NCI-H1930 (cell line): ENCODE measurements around the gene CD164L2.
A peak's percentile ranks its signal among the peaks of the same experiment; 100 is the strongest.

Source experiments
- DNase-seq, 2 experiments: peaks; one replicate each; lab custom pipeline; 2025; lab: John Stamatoyannopoulos, UW

CD164L2 gene

DNA sequence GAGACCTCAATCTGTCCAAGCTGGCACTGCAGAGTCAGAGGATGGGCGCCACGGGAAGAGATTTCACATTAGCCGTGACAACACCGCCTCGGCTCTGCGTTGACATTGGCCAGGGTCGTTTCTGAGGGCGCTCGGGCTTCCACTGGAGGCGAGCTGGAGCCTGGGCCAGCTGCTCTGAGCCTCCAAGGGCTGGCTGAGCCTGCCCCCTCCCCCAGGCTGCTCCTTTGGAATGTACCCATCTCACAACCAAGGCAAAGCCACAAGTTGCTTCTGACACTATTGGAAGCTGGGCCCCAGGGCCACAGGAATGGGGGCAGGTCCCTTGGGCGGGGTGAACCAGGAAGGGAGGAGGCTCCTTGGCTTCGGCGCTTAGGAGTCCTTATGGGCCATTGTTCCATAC, 21.9 kb upstream of the CD164L2 start:
- DNase-seq: no peak

DNA sequence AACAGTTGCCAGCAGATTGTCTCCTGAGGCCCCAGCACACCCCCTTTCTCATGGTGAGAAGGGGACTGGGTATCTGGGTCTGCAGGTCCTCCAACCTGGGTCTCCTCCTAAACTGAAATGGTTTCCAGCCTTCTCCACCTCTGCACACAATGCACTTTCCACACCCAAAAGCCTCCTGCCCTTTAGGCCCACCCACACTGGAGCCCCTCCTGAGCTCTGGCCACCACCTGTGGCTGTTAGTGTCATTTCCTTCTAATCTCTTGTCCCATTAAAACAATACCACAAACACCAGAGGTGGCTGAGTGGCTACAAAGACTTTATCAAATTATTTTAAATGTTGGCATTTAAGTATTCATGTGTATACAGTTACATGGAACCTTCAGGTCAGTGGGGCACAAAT, 20.8 kb upstream of the CD164L2 start:
- DNase-seq: no peak

DNA sequence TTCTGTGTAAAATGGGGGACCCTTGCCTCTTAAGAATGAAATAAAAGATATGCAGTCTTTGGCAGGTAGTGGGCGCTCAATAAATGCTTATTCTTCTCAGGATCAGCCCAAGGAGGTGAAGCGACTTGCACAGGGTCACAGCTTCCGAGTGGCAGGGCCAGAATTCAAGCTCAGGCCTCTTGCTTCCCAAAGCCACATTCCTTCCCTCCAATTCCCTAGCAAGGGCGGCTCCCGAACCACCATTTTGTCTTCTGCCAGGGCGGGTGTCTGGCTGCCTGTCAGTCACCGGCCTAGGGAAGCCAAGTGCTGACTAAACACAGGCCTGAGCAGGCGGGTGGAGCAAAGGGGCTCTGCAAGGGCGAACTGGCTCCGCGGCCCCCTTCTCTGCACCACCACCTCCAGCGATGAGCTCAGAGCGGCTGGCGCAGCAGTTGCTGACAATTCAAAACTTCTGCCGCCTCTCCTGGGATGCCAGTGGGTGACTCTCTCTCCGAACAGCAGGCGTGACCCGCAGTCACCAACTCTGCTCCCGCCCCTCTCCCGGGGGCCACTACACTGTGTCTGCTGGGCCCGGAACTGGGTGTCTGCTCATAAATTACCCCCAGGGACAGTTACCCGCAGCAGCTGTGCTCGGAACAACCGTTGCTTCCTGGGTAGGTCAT, 20.1 kb upstream of the CD164L2 start:
- no peak for DNase-seq

DNA sequence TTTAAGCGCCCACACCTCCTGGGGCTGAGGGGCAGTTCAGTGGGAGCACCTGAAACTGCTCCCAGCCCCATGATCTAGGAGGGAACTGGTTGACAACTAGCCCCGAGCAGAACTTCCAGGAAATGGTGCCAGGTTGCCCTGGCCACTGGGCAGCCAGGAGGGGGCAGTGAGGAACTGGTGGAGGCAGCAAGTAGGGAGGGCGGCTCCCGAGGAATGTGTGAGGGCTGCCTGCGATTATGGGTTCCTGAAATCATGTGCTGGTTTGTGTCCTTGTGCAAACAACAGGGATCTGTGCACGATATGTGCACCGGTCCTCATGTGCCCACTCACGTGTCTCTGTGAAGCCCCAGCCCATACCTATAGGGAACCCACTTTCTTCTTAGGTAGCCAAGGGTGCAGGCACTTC, 19.2 kb upstream of the CD164L2 start:
- DNase-seq: no peak

DNA sequence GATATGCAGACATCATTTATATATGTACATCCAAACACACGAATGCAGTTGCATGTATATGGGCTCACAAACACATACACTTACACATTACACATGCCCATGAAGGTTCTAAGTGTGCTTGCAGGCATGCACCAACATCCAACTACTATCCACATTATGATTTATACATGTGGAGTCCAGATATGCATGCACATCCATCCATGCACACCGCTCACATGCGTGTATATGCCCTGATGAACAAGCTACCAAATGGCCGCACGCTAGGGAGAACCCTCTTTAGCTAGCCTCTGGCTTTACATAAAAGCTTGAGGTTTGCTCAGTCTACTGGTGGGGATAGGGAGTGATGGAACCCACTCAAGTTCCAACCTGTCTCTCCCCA, 17.8 kb upstream of the CD164L2 start:
- no peak for DNase-seq

DNA sequence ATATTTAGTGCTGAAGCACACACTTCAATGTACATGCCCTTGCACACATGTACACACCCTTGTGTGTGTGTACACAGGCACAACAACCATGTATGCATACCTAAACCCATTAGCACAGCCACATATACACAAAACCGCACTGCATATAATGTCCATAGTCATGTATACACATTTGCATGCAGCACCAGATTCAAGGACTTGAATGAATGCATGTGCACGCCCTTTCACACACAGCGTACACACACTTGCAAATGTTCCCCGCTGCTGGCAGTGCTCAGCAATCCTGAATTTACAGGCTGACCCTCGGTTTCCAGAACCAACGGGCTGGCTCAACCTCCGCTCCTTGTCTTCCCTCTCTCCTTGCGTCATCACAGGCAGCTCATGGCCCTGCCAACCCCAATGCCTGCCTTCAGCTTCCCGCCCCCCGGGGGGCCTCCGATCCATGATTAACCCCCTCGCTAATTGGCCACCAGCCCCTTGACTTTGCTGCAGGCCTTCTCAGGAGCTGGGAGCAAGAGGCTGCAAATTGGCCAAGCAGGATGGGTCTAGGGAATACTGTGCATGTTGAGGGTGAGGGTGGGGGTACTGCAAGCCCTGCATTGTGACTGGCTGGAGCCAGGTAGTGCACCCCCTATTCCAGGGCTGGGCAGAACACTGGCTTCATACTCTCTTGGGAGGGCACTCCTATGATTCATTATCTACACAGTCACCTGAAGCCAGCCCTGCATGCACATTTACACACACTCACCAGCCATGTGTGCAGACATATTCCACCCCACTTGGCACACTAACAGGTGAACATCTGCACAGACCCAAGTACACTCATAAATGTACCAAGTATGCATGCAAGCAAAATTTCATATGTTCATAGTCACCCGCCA, 17.2 kb upstream of the CD164L2 start:
- DNase-seq: no peak

DNA sequence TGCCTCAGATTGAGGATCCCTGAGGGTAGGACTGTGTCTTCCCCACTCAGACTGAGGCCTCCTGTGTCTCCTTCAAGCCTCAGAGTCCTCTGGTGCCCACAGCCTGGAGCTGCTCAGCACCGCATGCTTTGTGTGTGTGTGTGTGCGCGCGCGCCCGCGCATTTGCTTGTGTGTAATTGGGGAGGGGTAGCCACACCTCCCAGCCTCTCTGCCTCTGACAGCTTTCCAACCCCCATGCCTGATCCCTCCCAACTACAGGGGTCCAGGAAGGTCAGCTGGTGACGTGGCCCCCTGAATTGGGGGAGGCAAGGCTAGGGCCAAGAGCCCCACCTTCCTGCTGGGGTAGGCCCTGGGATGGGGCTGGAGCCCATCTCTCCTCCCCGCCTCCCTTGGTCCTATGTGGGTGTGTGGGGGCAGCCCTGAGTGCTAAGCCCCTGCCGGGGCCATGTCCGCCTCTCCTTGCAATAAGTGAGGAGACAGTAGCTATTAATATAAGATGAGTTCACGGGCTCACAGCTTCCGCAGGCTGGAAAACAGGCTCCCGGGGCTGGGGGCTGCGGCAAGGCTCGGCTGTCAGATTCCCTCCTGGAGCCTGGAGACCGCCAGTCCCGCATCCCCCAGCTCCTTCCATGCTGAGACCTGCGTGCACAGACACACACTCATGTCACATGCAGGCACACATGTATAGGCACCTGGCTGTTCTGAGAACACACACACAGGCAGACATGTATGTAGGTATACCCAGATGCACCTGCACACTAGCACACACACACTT, 16.3 kb upstream of the CD164L2 start:
- no peak for DNase-seq

DNA sequence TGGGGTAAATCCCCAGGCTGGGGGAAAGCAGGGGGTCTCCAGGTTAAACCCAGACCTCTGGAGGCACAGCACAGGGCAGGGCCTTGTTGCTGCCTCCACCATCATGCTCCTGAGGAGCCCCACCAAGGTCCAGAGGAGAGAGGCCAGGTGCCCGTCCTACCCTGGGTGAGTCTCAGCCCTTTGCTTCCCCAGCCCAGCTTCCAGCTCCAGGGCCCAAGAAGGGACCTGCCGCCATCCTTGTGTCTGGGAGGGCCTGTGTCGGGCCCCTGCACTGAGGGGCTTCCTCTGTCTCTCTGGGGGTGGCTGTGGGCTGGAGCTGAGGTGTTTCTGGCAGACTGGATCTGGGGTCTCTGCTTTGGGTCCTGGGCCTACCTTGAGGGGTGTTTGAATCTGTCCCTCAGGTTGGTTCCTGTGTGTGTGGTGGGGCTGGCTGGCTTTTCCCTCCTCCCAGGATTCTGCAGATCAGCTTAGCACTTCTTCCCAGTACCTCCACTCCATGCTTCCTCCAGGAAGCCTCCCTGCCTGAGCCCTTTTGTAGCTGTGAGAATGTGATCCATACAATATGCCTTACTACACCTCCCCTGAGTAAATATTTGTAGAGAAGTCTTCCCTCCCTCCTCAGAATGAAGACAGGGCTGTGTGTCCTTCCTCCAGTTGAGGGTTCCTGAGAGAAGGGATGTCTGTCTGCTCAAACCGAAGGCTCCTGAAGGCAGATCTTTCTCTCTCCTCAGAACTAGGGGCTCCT, 15.4 kb upstream of the CD164L2 start:
- no peak for DNase-seq

DNA sequence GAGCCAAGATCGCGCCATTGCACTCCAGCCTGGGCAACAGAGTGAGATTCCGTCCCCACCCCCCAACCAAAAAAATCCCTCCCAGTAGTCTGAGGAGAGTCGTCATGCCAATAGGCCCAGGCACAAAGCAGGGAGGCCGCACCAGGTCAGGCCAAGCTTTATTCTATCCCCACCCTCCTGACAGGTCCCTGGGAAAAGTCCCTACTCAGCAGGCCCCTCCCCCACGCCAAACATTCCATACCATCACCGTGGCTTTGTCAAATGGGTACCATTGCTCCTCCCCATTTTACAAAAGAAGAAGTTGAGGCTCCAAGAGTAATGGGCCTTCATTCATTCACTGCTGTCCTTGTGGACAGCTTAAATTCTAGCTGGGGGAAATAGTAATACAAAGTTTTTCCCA, 14.6 kb upstream of the CD164L2 start:
- no peak for DNase-seq

DNA sequence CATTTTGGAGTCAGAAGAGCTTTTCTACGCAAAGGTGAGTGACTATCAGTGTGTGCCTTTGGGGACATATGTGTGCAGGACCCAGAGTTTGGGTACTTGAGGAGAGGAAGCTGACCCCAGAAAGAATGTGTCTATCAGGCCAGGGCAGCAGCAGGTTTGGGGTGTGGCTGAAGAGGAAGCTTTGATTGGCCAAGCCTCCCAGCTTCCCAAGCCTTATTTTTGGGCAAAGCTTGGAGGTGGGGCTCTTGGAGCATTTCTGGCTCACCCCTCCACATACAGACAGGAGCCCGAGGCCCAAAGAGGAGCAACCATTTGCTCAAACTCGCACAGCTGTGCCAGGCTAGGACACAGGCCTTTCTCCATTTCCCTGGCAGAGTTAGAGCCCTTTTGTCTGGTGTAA, 14.0 kb upstream of the CD164L2 start:
- no peak for DNase-seq

DNA sequence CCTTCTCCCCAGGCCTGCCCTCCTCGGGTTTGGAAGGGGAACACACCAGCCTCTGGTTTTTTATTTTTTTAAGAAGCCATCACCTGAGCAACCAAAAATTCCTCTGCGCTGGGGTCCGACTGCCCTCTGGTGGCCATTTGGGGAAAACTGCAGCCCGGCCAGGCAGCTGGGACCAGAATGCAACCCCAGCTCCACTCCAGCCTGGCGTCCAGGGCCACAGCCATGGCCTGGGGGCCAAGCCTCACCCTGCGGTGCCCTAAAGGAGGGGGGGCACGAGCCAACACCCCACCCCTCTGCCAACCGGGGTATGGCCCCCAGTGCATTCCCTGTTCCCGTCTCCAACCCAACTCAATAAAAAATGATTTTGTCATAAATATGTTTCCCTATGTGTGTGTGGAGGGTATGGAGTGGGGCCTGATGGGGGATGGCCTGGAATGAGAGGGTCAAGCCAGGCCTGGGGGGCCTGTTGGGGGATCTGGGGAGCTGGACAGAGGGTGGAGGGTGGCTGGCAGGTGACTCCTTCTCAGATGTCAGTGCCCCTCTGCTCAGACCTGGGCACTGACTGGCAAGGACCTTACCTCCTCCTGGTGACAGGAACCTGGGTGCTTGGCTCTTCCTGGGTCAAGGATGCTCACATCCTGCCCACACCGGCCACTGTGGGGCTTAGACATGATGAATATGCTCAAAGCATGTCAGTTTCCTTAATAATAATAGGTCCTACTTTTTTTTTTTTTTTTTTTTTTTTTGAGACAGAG, 12.5 kb upstream of the CD164L2 start:
- peak; percentile 26 to 37 for DNase-seq

DNA sequence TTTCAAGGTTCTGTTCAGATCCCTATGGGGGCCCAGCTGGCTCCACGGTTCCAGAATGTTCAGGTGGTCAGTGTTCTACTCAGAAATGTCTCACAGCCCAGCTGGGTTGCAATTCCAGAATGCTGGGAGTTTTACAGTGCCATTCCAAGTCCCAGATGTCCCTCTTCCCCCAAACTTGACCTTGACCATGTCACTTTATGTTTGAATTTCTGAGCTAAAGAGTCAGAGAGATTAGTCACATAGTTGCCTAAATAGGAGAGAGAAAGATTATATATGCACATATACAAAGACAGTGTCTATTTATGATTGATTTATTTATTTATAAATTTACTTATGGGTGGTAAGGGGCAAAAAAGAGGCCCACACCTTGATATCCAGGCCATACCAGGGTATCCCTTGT, 11.8 kb upstream of the CD164L2 start:
- DNase-seq: no peak

DNA sequence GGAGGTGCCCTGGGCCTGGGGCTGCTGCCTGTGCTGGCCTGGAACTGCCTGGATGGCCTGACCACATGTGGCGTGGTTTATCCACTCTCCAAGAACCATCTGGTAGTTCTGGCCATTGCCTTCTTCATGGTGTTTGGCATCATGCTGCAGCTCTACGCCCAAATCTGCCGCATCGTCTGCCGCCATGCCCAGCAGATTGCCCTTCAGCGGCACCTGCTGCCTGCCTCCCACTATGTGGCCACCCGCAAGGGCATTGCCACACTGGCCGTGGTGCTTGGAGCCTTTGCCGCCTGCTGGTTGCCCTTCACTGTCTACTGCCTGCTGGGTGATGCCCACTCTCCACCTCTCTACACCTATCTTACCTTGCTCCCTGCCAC, 11.1 kb upstream of the CD164L2 start:
- DNase-seq: no peak

DNA sequence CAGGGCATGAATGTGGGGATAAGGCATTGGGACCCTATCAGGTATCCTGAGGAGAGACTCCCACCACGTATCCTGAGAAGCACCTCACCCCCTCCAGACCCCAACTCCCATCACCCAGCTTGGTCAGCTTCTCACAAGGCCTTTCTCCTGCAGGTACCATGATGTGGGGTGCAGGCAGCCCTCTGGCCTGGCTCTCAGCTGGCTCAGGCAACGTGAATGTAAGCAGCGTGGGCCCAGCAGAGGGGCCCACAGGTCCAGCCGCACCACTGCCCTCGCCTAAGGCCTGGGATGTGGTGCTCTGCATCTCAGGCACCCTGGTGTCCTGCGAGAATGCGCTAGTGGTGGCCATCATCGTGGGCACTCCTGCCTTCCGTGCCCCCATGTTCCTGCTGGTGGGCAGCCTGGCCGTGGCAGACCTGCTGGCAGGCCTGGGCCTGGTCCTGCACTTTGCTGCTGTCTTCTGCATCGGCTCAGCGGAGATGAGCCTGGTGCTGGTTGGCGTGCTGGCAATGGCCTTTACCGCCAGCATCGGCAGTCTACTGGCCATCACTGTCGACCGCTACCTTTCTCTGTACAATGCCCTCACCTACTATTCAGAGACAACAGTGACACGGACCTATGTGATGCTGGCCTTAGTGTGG, 10.6 kb upstream of the CD164L2 start:
- DNase-seq: no peak

DNA sequence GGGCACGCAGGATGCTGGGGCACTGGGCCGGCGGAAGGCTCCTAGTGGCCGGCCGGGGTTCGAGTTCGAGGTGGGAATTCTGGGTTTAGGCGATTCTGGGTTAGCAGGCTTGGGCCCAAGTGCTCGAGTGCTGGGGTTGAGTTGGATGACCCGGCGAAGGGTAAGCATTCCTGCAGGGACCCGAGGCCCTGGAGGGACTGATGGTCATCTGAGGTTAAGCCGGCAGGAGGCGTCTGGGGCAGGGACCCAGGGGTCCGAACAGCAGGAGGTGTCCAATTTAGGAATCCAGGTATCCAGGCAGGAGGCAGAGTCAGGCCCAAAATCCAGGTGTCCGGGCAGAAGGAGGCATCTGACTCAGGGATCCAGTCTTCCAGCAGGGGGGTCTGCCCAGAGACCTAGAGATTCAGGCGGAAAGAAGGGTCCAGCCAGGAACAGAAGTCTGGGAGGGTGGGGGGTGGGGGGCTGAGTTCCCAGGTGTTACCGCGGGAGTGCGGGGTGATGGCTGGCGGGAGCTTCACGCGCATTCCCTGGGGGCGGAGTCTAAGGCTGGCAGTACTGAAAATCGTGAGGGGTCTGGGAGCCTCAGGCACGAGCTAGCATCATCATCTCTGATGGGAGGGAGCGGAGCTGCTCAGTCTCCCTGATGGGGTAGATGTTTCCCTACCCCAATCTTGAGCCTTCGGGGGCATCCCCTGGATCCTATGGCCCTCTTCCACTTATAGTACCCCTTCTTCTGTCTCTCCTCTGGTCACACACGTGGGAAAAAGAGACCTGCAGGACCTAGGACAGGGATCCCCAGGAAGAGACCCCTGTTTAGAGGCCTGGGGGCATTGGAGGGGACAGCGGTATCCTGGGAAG, 9.9 kb upstream of the CD164L2 start:
- DNase-seq: peak in 1 of 2 experiments; percentile 29

DNA sequence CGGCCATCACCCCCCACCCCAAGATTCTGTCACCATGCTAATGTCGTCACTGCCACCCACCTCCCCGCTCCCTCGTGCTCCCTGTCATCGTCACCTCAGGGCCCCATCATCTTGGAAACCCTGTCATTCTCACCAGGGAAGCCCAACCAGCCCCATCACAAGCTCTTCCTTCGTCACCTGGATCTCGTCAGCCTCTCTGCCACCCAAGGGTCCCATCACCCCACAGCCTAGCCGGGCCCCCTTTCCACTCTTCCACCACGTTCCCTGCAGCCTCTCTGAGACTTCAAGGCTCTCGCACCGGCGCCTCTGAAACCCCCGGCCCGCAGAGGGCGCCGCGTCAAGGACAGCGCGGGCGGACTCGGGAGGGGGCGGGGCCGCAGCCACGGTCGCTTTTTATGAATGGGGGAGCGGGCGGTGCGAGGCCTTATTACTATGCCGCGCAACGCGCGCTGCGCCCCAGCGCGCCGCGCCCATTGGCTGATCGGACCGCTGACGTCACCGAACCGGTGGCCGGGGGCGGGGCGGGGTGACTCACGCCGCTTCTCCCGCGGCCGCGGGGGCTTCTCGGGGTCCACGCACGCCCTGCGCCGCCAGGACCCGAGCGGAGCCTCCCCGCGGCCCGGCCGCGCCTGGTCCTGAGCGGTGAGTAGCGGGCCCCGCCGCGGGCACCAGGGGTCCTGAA, 9.1 kb upstream of the CD164L2 start, which contains the start of gene GPR3:
Gene GPR3 (plus strand): TSS at position 527 of the 682 bp plus-strand sequence. CDS start 1,177 bp downstream, outside the sequence.
- peak; percentile 87 to 91 for DNase-seq

DNA sequence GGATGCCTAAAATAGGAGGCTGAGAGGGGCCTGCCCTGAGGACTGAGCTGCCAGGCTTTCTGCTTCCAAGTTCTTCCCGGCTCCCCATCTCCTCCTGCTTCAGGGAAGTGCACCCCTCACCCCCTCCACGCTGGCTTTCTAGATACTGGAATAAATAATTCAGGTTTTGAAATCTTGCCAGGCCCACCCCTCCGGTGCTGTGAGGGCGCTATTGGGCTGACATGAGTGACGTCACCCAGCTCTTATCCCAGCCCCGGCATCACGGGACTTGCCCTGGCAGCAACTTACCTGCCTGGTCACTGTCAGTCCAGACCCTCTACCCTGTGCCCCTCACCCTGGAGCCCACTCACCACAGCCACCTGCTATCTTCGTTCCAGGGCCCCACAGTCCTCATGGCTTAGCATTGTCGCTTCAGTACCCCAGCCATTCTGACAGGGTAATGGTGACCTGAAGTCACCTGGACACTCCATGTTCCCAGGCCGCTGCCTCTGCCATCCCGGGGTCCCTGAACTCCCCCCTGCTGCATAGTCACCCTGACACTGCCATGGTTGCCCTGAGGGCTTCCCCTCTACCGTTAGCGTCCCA, 8.5 kb upstream of the CD164L2 start:
- peak in 1 of 2 experiments; percentile 18 for DNase-seq

DNA sequence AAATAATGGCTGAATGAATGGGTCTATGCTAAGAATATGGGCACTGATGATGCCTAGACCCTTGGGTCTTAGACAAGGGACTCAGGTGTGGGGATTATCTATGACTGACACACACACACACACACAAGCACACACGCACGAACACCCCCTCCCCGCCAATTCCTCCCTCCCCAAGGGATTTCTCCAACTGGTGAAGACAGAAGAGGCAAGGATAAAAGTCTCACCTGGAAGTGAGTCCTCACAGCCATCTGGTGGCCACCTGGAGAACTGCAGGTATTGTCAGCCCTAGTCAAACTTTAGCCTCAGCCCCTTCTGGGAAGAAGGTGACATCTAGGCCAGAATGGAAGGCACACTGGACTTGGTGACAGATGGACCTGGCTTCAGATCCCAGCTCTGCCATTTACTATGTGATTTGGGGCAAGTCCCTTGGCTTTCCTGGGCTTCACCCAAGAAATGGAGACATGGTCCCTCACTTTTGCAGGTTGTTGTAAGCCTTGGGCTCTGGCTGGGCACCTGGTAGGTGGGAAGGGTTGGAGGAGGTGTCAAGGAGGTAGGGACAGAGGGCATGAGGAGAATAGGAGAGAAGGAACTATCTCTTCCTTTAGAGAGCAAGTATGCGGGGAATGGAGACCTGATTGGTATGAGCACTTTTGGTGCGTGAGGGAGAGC, 5.3 kb upstream of the CD164L2 start:
- peak; percentile 63 to 68 for DNase-seq
